ENCODE data around the gene TBXAS1. TPM values are rescaled to one million over a fixed set of nuclear protein-coding genes. Genes with fewer than 3 reads are reported as not detected.

Gene TBXAS1
- total RNA-seq, 2 experiments from 2014 or later: 0.86 TPM; not detected in 1

DNA sequence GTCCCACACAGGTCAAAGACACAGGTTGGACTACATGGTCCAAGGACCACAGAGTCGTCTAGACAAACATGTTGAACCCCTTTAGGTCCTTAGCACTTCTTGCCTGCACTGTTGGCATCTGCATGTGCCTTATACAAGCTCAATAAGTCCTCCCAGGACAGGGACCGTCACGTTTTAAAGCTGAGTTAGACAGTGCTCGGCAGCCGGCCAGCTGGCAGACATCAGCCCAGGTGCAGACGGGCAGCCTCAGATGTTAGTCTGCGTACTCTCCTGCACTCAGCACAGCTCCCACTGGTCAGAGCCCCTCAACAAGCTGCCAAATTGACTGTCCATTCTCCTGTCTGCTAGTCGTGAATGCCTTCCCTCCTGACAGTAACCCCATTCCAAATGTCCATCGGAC, 198.8 kb downstream of the TBXAS1 start:
- H2AFZ ChIP-seq (ENCODE audit: low read length): no peak overlapping the region
- POLR2A ChIA-PET: no interaction called here
- H3K36me3 ChIP-seq (ENCODE audit: insufficient read depth, low read length): no peaks in the 10 kb centered on the region

DNA sequence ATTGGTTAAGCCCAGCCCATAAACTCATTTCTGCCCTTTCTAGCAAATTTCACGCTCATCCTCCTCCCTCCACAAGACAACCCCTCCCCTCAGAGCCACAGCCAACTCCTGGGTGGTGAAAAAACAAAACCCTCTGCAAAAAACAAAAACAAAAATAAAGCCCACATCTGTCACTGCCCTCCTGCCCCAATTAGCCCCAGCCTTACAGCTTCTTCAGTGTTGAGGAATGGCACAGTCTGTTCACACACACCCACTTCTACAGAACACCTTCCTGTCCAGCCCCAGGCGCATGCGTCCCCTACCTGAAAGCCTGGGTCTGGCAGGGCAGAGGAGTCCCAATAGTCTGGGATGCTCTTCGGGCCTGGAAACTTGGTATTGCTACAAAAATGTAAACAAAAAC, 199.2 kb downstream of the TBXAS1 start:
- ChIA-PET POLR2A (interaction anchor here (0.6 kb wide), 1 partner anchor 10 kb away, joined by 3 read pairs; no protein-coding TSS in a partner anchor), CTCF (ENCODE audit: unreplicated experiment) (no interaction called here)
- H4K20me1 ChIP-seq (ENCODE audit: insufficient read depth, low read length): no peaks in the 10 kb centered on the region
- H3K27ac ChIP-seq (ENCODE audit: low read depth, low read length, poor library complexity, severe bottlenecking): no peak overlapping the region
- H3K4me1 ChIP-seq (ENCODE audit: insufficient read depth, low read length, poor library complexity, severe bottlenecking): no peaks in the 10 kb centered on the region
- H3K79me2 ChIP-seq (ENCODE audit: insufficient read depth, low read depth, low read length): no peaks in the 10 kb centered on the region
- no peaks in the 10 kb centered on the region for H3K36me3 ChIP-seq (ENCODE audit: insufficient read depth, low read length)
- TF ChIP-seq, protein P1, sequence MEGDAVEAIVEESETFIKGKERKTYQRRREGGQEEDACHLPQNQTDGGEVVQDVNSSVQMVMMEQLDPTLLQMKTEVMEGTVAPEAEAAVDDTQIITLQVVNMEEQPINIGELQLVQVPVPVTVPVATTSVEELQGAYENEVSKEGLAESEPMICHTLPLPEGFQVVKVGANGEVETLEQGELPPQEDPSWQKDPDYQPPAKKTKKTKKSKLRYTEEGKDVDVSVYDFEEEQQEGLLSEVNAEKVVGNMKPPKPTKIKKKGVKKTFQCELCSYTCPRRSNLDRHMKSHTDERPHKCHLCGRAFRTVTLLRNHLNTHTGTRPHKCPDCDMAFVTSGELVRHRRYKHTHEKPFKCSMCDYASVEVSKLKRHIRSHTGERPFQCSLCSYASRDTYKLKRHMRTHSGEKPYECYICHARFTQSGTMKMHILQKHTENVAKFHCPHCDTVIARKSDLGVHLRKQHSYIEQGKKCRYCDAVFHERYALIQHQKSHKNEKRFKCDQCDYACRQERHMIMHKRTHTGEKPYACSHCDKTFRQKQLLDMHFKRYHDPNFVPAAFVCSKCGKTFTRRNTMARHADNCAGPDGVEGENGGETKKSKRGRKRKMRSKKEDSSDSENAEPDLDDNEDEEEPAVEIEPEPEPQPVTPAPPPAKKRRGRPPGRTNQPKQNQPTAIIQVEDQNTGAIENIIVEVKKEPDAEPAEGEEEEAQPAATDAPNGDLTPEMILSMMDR (conservative IDR thresholded peaks at IDR 0.05; ENCODE audit: low read length): no peak
- no peak for TF ChIP-seq EZH2phosphoT487 (IDR thresholded peaks at IDR 0.05; ENCODE audit: borderline replicate concordance, low read depth, low read length)
- DNase-seq (ENCODE audit: low spot score): no peak
- intact Hi-C loops (cut with micrococcal nuclease; ENCODE audit: unreplicated experiment): no loop called here
- H3K9me3 ChIP-seq (ENCODE audit: low read length): no peaks in the 10 kb centered on the region
- no TSS peak for BruUV-seq (replicated peaks)
- no peak overlapping the region for H2AFZ ChIP-seq (ENCODE audit: low read length)
- H3K4me2 ChIP-seq (ENCODE audit: low read length): no peak overlapping the region
- H3K9me2 ChIP-seq (ENCODE audit: insufficient read depth, low read length): no peaks in the 10 kb centered on the region
- H3K4me3 ChIP-seq (ENCODE audit: low read depth, low read length, poor library complexity, severe bottlenecking): no peak overlapping the region

More for the DNA sequence above, 198.8 kb downstream of the TBXAS1 start:
- Histone ChIP-seq H3K79me2 (ENCODE audit: insufficient read depth, low read depth, low read length) (no peaks in the 10 kb centered on the region), H3K27ac (ENCODE audit: low read depth, low read length, poor library complexity, severe bottlenecking) (no peak overlapping the region), H3K4me3 (ENCODE audit: low read depth, low read length, poor library complexity, severe bottlenecking) (no peak overlapping the region), H3K9me3 (ENCODE audit: low read length) (no peaks in the 10 kb centered on the region), H3K4me1 (ENCODE audit: insufficient read depth, low read length, poor library complexity, severe bottlenecking) (no peaks in the 10 kb centered on the region), H4K20me1 (ENCODE audit: insufficient read depth, low read length) (no peaks in the 10 kb centered on the region), H3K4me2 (ENCODE audit: low read length) (no peak overlapping the region), H3K9me2 (ENCODE audit: insufficient read depth, low read length) (no peaks in the 10 kb centered on the region)
- CTCF ChIA-PET (ENCODE audit: unreplicated experiment): no interaction called here
- BruUV-seq (replicated peaks): no TSS peak
- TF ChIP-seq EZH2phosphoT487 (IDR thresholded peaks at IDR 0.05; ENCODE audit: borderline replicate concordance, low read depth, low read length): no peak
- TF ChIP-seq, protein P1 (conservative IDR thresholded peaks at IDR 0.05; ENCODE audit: low read length): no peak
- intact Hi-C loops (cut with micrococcal nuclease; ENCODE audit: unreplicated experiment): no loop called here
- no peak for DNase-seq (ENCODE audit: low spot score)

DNA sequence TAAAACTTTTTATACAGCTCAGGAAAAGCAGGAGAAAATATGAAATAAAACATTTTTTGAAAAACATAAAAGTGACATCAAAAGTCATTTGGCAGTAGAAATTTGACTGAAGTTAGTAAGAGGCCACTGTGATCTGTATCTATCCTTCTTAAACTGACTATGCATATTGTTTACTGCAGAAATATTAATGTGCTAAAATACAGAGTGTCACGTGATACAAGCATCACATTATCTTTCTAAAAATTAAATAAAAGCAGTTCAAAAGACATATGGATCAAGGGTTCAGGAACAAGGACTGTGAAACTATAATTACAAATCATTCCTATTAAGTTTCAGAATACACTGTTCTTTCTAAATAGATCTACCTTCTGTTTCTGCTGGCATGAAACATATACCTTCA, 200.0 kb downstream of the TBXAS1 start:
- Histone ChIP-seq H3K4me3 (ENCODE audit: low read depth, low read length, poor library complexity, severe bottlenecking) (no peak overlapping the region), H3K36me3 (ENCODE audit: insufficient read depth, low read length) (no peaks in the 10 kb centered on the region), H3K4me2 (ENCODE audit: low read length) (no peak overlapping the region), H3K4me1 (ENCODE audit: insufficient read depth, low read length, poor library complexity, severe bottlenecking) (no peaks in the 10 kb centered on the region), H2AFZ (ENCODE audit: low read length) (no peak overlapping the region), H3K9me3 (ENCODE audit: low read length) (no peaks in the 10 kb centered on the region), H3K9me2 (ENCODE audit: insufficient read depth, low read length) (no peaks in the 10 kb centered on the region), H4K20me1 (ENCODE audit: insufficient read depth, low read length) (no peaks in the 10 kb centered on the region), H3K79me2 (ENCODE audit: insufficient read depth, low read depth, low read length) (no peaks in the 10 kb centered on the region), H3K27ac (ENCODE audit: low read depth, low read length, poor library complexity, severe bottlenecking) (no peak overlapping the region)
- TF ChIP-seq, protein P1 (conservative IDR thresholded peaks at IDR 0.05; ENCODE audit: low read length): no peak
- no peak for TF ChIP-seq EZH2phosphoT487 (IDR thresholded peaks at IDR 0.05; ENCODE audit: borderline replicate concordance, low read depth, low read length)
- BruUV-seq (replicated peaks): no TSS peak
- CTCF ChIA-PET (ENCODE audit: unreplicated experiment): interaction anchor here (0.7 kb wide), 1 partner anchor 34 kb away, joined by 3 read pairs; no protein-coding TSS in a partner anchor
- intact Hi-C loops (cut with micrococcal nuclease; ENCODE audit: unreplicated experiment): no loop called here
- DNase-seq (ENCODE audit: low spot score): no peak
- POLR2A ChIA-PET: no interaction called here
